NT2/D1 (cell line): Measurements from ENCODE around the gene FAM186B.

Experiments used
- SUZ12 ChIP-seq: IDR thresholded peaks from 2 replicates; pipeline ENCODE4 v1.6.1; 2011; ENCODE audit not compliant: insufficient read length, insufficient read depth; ENCODE audit errors: extremely low read depth
- YY1 ChIP-seq: IDR thresholded peaks from 2 replicates; pipeline ENCODE4 v1.6.1; 2011; ENCODE audit not compliant: insufficient read length, insufficient read depth

DNA sequence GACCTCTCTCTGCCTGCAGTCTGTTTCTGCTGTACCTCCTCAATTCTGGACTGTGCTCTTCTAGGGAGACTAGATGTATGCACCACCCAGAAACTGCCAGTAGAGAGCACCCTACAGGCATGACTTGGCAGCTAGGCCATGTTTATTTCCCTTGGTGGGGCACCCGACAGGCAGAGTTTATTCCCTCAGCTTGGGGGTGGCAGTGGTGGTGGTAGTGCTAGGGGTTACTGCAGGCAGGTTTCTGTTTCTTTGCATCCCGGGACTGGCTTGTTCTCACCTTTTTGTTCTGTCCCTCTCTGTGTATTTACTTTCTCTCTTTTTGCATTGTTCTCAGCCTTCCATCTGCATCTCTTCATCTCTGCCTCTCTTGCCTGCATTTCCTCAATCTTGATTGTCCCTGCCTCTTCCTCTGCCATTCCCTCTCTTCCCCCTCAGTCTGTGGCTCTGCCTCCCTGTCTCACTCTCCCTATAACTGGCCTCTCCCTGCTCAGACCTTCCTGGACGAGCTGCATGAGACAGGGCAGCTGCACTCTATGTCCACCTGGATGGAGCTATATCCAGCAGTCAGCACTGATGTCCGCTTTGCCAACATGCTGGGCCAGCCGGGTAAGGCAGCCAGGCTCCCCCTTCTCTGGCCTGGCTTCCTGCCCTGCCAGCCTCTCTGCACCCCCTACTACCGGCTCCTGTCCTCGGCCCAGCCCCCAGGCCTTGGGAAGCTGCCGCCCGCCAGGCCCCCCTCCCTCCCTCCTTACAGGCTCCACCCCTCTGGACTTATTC, 31.7 kb upstream of the FAM186B start:
- TF ChIP-seq YY1 (no peak), SUZ12 (no peak)
